Activated CD8-positive, alpha-beta memory T cell treated with anti-CD3 and anti-CD28 coated beads, Interleukin-2, amount 50 U/mL, for 24 hours (primary cell): Measurements from ENCODE around the gene TMEM233.

ENCODE experiments used
- DNase-seq: peaks from one replicate; pipeline ENCODE4 v3.0.0-alpha.2; 2020; ENCODE audit errors: extremely low read depth

TMEM233 gene

GRCh38 chr12:119593578-119594398, at the start of gene TMEM233:
Gene TMEM233 (plus strand): TSS chr12:119593774. CDS start chr12:119593849, 75 bp downstream.
- no peak for DNase-seq

GRCh38 chr12:119544765-119545625, 48.6 kb upstream of the TMEM233 start:
- peak; percentile 4 for DNase-seq

GRCh38 chr12:119546340-119546739, 47.2 kb upstream of the TMEM233 start:
- DNase-seq = no peak

- no peak for DNase-seq
Measured at GRCh38 chr12:119547001-119547400, 46.6 kb upstream of the TMEM233 start.

GRCh38 chr12:119556854-119557253, 36.7 kb upstream of the TMEM233 start:
- no peak for DNase-seq

GRCh38 chr12:119565404-119565803, 28.2 kb upstream of the TMEM233 start:
- no peak for DNase-seq

- no peak for DNase-seq
Measured at GRCh38 chr12:119570771-119571170, 22.8 kb upstream of the TMEM233 start.

GRCh38 chr12:119573086-119573485, 20.5 kb upstream of the TMEM233 start:
- no peak for DNase-seq

GRCh38 chr12:119574255-119574654, 19.3 kb upstream of the TMEM233 start:
- no peak for DNase-seq

- DNase-seq = no peak
Measured at GRCh38 chr12:119576118-119576810, 17.3 kb upstream of the TMEM233 start.

GRCh38 chr12:119576915-119577314, 16.7 kb upstream of the TMEM233 start:
- no peak for DNase-seq

- no peak for DNase-seq
Measured at GRCh38 chr12:119578112-119578511, 15.5 kb upstream of the TMEM233 start.

GRCh38 chr12:119589097-119589496, 4.5 kb upstream of the TMEM233 start:
- DNase-seq = no peak

GRCh38 chr12:119589634-119590033, 3.9 kb upstream of the TMEM233 start:
- no peak for DNase-seq

GRCh38 chr12:119592232-119592631, 1.3 kb upstream of the TMEM233 start:
- no peak for DNase-seq

- no peak for DNase-seq
Measured at GRCh38 chr12:119594399-119594730, 791 bp downstream of the TMEM233 start.

- no peak for DNase-seq
Measured at GRCh38 chr12:119594772-119595445, 1.3 kb downstream of the TMEM233 start.

GRCh38 chr12:119598159-119598558, 4.6 kb downstream of the TMEM233 start:
- DNase-seq = no peak

GRCh38 chr12:119601877-119602733, 8.5 kb downstream of the TMEM233 start:
- DNase-seq = no peak

GRCh38 chr12:119602734-119603094, 9.1 kb downstream of the TMEM233 start:
- DNase-seq = no peak

GRCh38 chr12:119603767-119604166, 10.2 kb downstream of the TMEM233 start:
- no peak for DNase-seq
